B cell (primary cell): ENCODE data around the gene KCNJ4. TPM values are rescaled to one million over a fixed set of nuclear protein-coding genes. Genes with fewer than 3 reads are reported as not detected.

ENCODE experiments used
- ATAC-seq: fragments of 200-7000 bp; cut with Tn5 transposase; one replicate; pipeline ENCODE4 v1.10.0; 2021; ENCODE audit warnings: low read depth, mild to moderate bottlenecking, moderate number of reproducible peaks, moderate library complexity
- CTCF ChIA-PET: fragments of 350-600 bp; sonication (Branson Sonifier 250); formaldehyde crosslinking; loops from one replicate; lab custom pipeline; 2021; ENCODE audit warnings: antibody characterized with exemption, inconsistent platforms; lab: Charles Lee
- POLR2A ChIA-PET: fragments of 350-600 bp; sonication (Branson Sonifier 250); formaldehyde crosslinking; loops from one replicate; lab custom pipeline; 2021; ENCODE audit warnings: antibody characterized with exemption; lab: Charles Lee
- DNase-seq: peaks from one replicate; pipeline ENCODE4 v3.0.0; 2013
- H2AFZ ChIP-seq: 2 replicates; pipeline ENCODE4 v1.6.1; 2012; ENCODE audit warnings: mild to moderate bottlenecking, low read depth, low read length; ENCODE audit not compliant: insufficient read depth, poor library complexity, severe bottlenecking
- H3K27ac ChIP-seq, 2 donors: 1 replicate in 1 of 2; 2 replicates in 1 of 2; pipeline ENCODE4 v1.5.1; 2012 to 2013; ENCODE audit warnings: low read length in 2 of 2, mild to moderate bottlenecking in 2 of 2, moderate library complexity in 1 of 2
- H3K27me3 ChIP-seq, 4 experiments: fragments of 200-600 bp in 1 of 4; sonication (generic) in 1 of 4; replicated peaks in 1 of 4; 1 replicate in 2 of 4; 2 replicates in 2 of 4; pipeline versions ENCODE4 v1.6.1 to v1.7.0; 2013 to 2016; ENCODE audit warnings: low read length in 3 of 4, mild to moderate bottlenecking in 2 of 4, mixed read lengths in 1 of 4, moderate library complexity in 1 of 4; ENCODE audit not compliant: insufficient read depth in 4 of 4, control insufficient read depth in 3 of 4; ENCODE audit errors: control extremely low read depth in 1 of 4
- H3K36me3 ChIP-seq, 2 experiments: replicated peaks in 1 of 2; 1 replicate in 1 of 2; 2 replicates in 1 of 2; pipeline versions ENCODE4 v1.6.1 to v1.7.1; 2013; ENCODE audit warnings: low read length in 1 of 2; ENCODE audit not compliant: insufficient read depth in 2 of 2, control insufficient read depth in 1 of 2; ENCODE audit errors: control extremely low read depth in 1 of 2, extremely low read depth in 1 of 2
- H3K4me1 ChIP-seq, 2 donors: fragments of 200-600 bp in 1 of 2; sonication (generic) in 1 of 2; 1 replicate in 1 of 2; 2 replicates in 1 of 2; pipeline versions ENCODE4 v1.5.1 to v1.6.1; 2013 to 2017; ENCODE audit warnings: low read length in 2 of 2; ENCODE audit not compliant: control insufficient read depth in 2 of 2, insufficient read depth in 2 of 2
- H3K4me2 ChIP-seq: replicated peaks from 2 replicates; pipeline ENCODE3; 2012; ENCODE audit warnings: mild to moderate bottlenecking, low read depth, low read length; ENCODE audit not compliant: poor library complexity, severe bottlenecking
- H3K4me3 ChIP-seq, 5 experiments: fragments of 200-600 bp in 1 of 5; sonication (generic) in 1 of 5; 1 replicate in 3 of 5; 2 replicates in 2 of 5; pipeline versions ENCODE4 v1.5.1 to v1.7.0; 2011 to 2016; ENCODE audit warnings: low read length in 4 of 5, mild to moderate bottlenecking in 4 of 5, low read depth in 2 of 5, control low read depth in 1 of 5, moderate library complexity in 1 of 5; ENCODE audit not compliant: insufficient read depth in 1 of 5; ENCODE audit errors: control extremely low read depth in 1 of 5, extremely low read depth in 1 of 5
- H3K79me2 ChIP-seq: fragments of 200-600 bp; sonication (generic); one replicate; pipeline ENCODE4 v1.6.0; 2016; ENCODE audit warnings: low read length; ENCODE audit not compliant: control insufficient read depth, insufficient read depth
- H3K9ac ChIP-seq: fragments of 200-600 bp; sonication (generic); 2 replicates; pipeline ENCODE4 v1.6.1; 2017; ENCODE audit warnings: mild to moderate bottlenecking, low read length, moderate library complexity
- H3K9me3 ChIP-seq, 3 donors: one replicate each; pipeline versions ENCODE4 v1.6.1 to v1.7.1; 2013; ENCODE audit warnings: low read length in 2 of 3; ENCODE audit not compliant: control insufficient read depth in 2 of 3, insufficient read depth in 1 of 3; ENCODE audit errors: control extremely low read depth in 1 of 3
- H4K20me1 ChIP-seq: 2 replicates; pipeline ENCODE4 v1.6.0; 2012; ENCODE audit warnings: mild to moderate bottlenecking, low read length; ENCODE audit not compliant: insufficient read depth, control insufficient read depth, poor library complexity, severe bottlenecking
- H3K27ac Mint-ChIP-seq: one replicate; pipeline ENCODE4 v1.8.0; 2021; ENCODE audit warnings: mixed read lengths
- H3K27me3 Mint-ChIP-seq: one replicate; pipeline ENCODE4 v1.8.0; 2021; ENCODE audit warnings: mixed read lengths
- H3K4me1 Mint-ChIP-seq: one replicate; pipeline ENCODE4 v1.8.0; 2021; ENCODE audit warnings: mixed read lengths
- H3K4me3 Mint-ChIP-seq: one replicate; pipeline ENCODE4 v1.8.0; 2021; ENCODE audit warnings: mixed read lengths
- H3K9me3 Mint-ChIP-seq: one replicate; pipeline ENCODE4 v1.8.0; 2022; ENCODE audit warnings: mixed read lengths; ENCODE audit not compliant: insufficient read depth
- EZH2 ChIP-seq: IDR thresholded peaks from 2 replicates; pipeline ENCODE4 v1.6.1; 2012; ENCODE audit warnings: borderline replicate concordance, low read depth, mild to moderate bottlenecking, moderate library complexity, low read length; ENCODE audit not compliant: insufficient read depth, poor library complexity, severe bottlenecking
- WGBS: methylation state at CpG from one replicate; pipeline ENCODE4 v1.1.5; 2013; ENCODE audit warnings: missing lambda C conversion rate; ENCODE audit not compliant: insufficient coverage; 5-methylcytosine and 5-hydroxymethylcytosine counted together
- intact Hi-C: fragments of 100-400 bp; cut with micrococcal nuclease; formaldehyde crosslinking; loops from one replicate; pipeline ENCODE4 v1.10.0; 2022
- polyA plus RNA-seq: library from polyadenylated mRNA; depleted of rRNA; stranded (reverse); fragments of >200 nt; gene quantifications from 2 replicates; pipeline ENCODE4 v1.2.3, GENCODE V29; 2012
- total RNA-seq, 2 donors: library from RNA; stranded (reverse); fragments of 120-200 nt in 1 of 2; gene quantifications; 1 replicate in 1 of 2; 2 replicates in 1 of 2; pipeline versions ENCODE4 v1.2.3 to v1.2.4, GENCODE V29; 2013 to 2022
- TF ChIP-seq, protein P1 (sequence below): fragments of 200-600 bp; IDR thresholded peaks from one replicate; pipeline ENCODE4 v1.8.0; 2022; ENCODE audit warnings: antibody characterized with exemption, mild to moderate bottlenecking

Gene KCNJ4
- total and polyA plus RNA-seq, 2 donors (not counting 1 experiment from before 2014, with no cell fraction given): not detected

DNA sequence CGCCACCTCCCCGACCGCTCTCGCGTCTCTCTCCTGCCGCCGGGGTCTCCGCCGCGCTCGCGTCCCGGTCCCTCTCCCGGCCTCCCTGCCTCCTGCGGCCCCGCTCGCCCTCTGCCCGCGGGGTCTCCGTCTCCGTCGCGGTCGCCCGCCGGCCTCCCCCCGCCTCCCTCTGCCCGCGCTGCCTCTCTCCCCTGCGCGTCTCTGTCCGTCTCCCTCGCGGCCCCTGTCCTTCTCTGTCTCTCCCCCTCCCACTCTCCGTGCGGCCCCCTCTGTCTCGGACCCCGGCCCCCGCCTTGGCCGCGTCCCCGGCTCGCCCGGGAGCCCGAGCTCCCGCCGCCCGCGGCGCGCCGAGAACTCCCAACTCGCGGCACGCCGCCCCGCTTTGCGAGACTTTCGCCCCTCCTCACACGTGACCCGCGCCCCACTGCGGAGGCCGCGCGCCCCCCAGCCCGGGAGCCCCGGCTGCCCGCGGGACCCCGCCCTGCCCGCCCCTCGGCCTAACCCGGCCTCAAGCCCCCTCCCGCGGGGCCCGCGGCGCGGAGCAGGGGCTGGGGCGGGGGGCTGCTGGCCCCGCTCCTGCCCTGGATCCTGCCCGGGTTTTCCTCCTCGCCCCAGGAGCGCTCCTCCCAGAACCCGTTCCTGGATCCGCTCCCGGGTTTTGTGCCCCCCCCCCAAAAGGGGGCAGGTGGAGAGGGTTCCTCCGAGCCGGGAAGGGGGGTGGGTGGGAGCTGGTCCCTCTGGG is 702 bp upstream of the KCNJ4 start:
- peak; percentile 50 for DNase-seq
- no peak for ATAC-seq
- Histone ChIP-seq H3K4me3 (peak overlapping the region in 3 of 5 experiments; percentile 29 to 57 (median 31)), H3K4me2 (peak overlapping the region; percentile 93), H2AFZ (peak overlapping the region; percentile 62), H4K20me1 (no peaks in the 10 kb centered on the region), H3K4me1 (peaks cover 12 to 33% of the 10 kb centered on the region in 2 donors), H3K9ac (peak overlapping the region; percentile 55), H3K9me3 (peaks cover 0 to 9% (median 0%) of the 10 kb centered on the region in 3 donors), H3K36me3 (no peaks in the 10 kb centered on the region), H3K27me3 (peaks cover 0 to 69% (median 39%) of the 10 kb centered on the region in 4 experiments), H3K27ac (no peak overlapping the region), H3K79me2 (no peaks in the 10 kb centered on the region)
- CTCF ChIA-PET: no interaction called here
- no peaks in the 10 kb centered on the region for H3K9me3 Mint-ChIP-seq
- intact Hi-C loops: no loop called here
- under 1% methylated on average over 85 of the region's 90 CpGs for WGBS
- POLR2A ChIA-PET: no interaction called here
- TF ChIP-seq, protein P1, sequence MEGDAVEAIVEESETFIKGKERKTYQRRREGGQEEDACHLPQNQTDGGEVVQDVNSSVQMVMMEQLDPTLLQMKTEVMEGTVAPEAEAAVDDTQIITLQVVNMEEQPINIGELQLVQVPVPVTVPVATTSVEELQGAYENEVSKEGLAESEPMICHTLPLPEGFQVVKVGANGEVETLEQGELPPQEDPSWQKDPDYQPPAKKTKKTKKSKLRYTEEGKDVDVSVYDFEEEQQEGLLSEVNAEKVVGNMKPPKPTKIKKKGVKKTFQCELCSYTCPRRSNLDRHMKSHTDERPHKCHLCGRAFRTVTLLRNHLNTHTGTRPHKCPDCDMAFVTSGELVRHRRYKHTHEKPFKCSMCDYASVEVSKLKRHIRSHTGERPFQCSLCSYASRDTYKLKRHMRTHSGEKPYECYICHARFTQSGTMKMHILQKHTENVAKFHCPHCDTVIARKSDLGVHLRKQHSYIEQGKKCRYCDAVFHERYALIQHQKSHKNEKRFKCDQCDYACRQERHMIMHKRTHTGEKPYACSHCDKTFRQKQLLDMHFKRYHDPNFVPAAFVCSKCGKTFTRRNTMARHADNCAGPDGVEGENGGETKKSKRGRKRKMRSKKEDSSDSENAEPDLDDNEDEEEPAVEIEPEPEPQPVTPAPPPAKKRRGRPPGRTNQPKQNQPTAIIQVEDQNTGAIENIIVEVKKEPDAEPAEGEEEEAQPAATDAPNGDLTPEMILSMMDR: no peak
- peak; percentile 36 for TF ChIP-seq EZH2
- no peak overlapping the region for H3K27ac Mint-ChIP-seq
- peaks cover 20% of the 10 kb centered on the region for H3K4me1 Mint-ChIP-seq
- peak overlapping the region; percentile 84 for H3K4me3 Mint-ChIP-seq
- H3K27me3 Mint-ChIP-seq: peaks cover 65% of the 10 kb centered on the region
